ENCODE data around the gene RIPOR2. TPM values are rescaled to one million over a fixed set of nuclear protein-coding genes. Genes with fewer than 3 reads are reported as not detected.

Gene RIPOR2
- total RNA-seq = 10 to 100 TPM in 1 of 4 donors, 1 to 10 TPM in 3; 1.2 to 16.7 (median 5.2) TPM

GRCh38 chr6:24935366-24936152, at the start of gene RIPOR2:
RIPOR2 (minus strand) TSS chr6:24935960; CDS start chr6:24935898, 62 bp downstream.
- H3K4me3 ChIP-seq = peak within 1 kb of the TSS in 1 of 4 donors; percentile 29
- TF ChIP-seq POLR2A (IDR thresholded peaks at IDR 0.05) = no peak
- TF ChIP-seq POLR2AphosphoS5 (IDR thresholded peaks at IDR 0.05) = no peak
- no peak for TF ChIP-seq EP300 (IDR thresholded peaks at IDR 0.05; ENCODE audit: low read depth)
- TF ChIP-seq, protein P1, sequence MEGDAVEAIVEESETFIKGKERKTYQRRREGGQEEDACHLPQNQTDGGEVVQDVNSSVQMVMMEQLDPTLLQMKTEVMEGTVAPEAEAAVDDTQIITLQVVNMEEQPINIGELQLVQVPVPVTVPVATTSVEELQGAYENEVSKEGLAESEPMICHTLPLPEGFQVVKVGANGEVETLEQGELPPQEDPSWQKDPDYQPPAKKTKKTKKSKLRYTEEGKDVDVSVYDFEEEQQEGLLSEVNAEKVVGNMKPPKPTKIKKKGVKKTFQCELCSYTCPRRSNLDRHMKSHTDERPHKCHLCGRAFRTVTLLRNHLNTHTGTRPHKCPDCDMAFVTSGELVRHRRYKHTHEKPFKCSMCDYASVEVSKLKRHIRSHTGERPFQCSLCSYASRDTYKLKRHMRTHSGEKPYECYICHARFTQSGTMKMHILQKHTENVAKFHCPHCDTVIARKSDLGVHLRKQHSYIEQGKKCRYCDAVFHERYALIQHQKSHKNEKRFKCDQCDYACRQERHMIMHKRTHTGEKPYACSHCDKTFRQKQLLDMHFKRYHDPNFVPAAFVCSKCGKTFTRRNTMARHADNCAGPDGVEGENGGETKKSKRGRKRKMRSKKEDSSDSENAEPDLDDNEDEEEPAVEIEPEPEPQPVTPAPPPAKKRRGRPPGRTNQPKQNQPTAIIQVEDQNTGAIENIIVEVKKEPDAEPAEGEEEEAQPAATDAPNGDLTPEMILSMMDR (IDR thresholded peaks at IDR 0.05) = no peak
- H3K27me3 ChIP-seq = no peaks in the 10 kb centered on the region
- H3K4me1 ChIP-seq = peaks cover 3 to 15% (median 6%) of the 10 kb centered on the region in 4 donors
- intact Hi-C loops (cut with DNase I; ENCODE audit: low total_unique reads) (no loop called here), in situ Hi-C loops (cut with MboI; ENCODE audit: low pct_ligation_motif_present in 1 of 4, low pct_unique_long_range_greater_than_20kb in 1 of 4, low sequenced_read_pairs in 3 of 4) (no loop called here)
- WGBS, 2 donors (ENCODE audit: low coverage in 1 of 2) = 61 to 77% methylated on average over 2 to 10 of the region's 10 CpGs
- peak; percentile 47 for DNase-seq
- peak within 1 kb of the TSS in 2 of 4 donors; percentile 13 to 39 for H3K27ac ChIP-seq
- no peaks in the 10 kb centered on the region for H3K9me3 ChIP-seq
- H3K36me3 ChIP-seq = no peaks in the 10 kb centered on the region

DNA sequence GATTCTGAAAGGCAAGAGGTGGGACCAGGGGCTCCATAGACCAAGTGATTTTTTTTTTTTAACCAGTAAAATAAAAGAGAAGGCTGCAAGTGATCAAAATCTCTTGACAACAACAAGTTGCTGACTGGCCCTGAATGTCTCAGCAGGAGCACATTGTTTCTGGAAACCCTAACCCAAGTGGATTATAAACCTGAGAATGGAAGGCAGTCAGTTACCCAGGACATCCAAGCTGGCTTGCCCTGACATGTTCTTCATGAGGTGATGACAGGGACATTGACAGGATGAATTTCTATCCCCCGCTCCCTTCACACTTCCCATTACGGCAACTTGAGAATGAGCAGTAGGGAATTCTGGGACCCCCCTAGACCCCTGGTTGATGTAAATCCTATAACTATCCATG, 49.6 kb upstream of the RIPOR2 start:
- Histone ChIP-seq H3K4me1 (no peaks in the 10 kb centered on the region), H3K27me3 (no peaks in the 10 kb centered on the region), H3K4me3 (no peak overlapping the region), H3K27ac (no peak overlapping the region), H3K9me3 (peaks cover 0 to 4% of the 10 kb centered on the region in 2 donors), H3K36me3 (no peaks in the 10 kb centered on the region)
- intact Hi-C loops (cut with DNase I; ENCODE audit: low total_unique reads) (no loop called here), in situ Hi-C loops (cut with MboI; ENCODE audit: low pct_ligation_motif_present in 1 of 4, low pct_unique_long_range_greater_than_20kb in 1 of 4, low sequenced_read_pairs in 3 of 4) (no loop called here)
- DNase-seq = no peak
- WGBS, 2 donors (ENCODE audit: low coverage in 1 of 2) = 97% methylated on average over 2 of the region's 2 CpGs; no CpG with 5 or more reads in 1 of the 2 donors
- TF ChIP-seq POLR2A (IDR thresholded peaks at IDR 0.05) = no peak
- no peak for TF ChIP-seq POLR2AphosphoS5 (IDR thresholded peaks at IDR 0.05)
- TF ChIP-seq, protein P1 (IDR thresholded peaks at IDR 0.05) = no peak
- TF ChIP-seq EP300 (IDR thresholded peaks at IDR 0.05; ENCODE audit: low read depth) = no peak

DNA sequence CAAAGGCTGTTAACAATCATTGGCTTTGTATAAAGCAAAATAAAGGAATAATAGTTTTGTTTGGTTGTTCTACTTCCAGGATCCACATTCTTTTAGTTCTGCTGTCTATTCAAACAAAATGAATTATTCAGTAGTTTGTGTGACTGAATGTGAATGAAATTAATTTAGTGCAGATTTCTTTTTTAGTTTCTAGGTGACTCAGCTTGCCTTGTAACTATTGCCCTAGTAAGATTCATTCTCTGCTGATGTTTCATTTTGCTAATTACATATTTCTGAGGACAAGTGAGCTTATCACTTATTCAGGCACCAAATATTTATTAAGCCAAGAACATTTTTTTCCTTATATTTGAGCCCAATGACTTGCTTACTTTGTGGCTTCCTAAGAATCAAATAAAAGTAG, 46.5 kb upstream of the RIPOR2 start:
- H3K4me1 ChIP-seq = no peaks in the 10 kb centered on the region
- in situ Hi-C loops (cut with MboI; ENCODE audit: low pct_ligation_motif_present in 1 of 4, low pct_unique_long_range_greater_than_20kb in 1 of 4, low sequenced_read_pairs in 3 of 4) (no loop called here), intact Hi-C loops (cut with DNase I; ENCODE audit: low total_unique reads) (no loop called here)
- TF ChIP-seq EP300 (IDR thresholded peaks at IDR 0.05; ENCODE audit: low read depth) (no peak), POLR2AphosphoS5 (IDR thresholded peaks at IDR 0.05) (no peak)
- no peak for DNase-seq
- no peaks in the 10 kb centered on the region for H3K27me3 ChIP-seq
- no peak overlapping the region for H3K4me3 ChIP-seq
- H3K36me3 ChIP-seq = no peaks in the 10 kb centered on the region
- H3K27ac ChIP-seq = no peak overlapping the region
- H3K9me3 ChIP-seq = peaks cover 0 to under 1% of the 10 kb centered on the region in 2 donors

DNA sequence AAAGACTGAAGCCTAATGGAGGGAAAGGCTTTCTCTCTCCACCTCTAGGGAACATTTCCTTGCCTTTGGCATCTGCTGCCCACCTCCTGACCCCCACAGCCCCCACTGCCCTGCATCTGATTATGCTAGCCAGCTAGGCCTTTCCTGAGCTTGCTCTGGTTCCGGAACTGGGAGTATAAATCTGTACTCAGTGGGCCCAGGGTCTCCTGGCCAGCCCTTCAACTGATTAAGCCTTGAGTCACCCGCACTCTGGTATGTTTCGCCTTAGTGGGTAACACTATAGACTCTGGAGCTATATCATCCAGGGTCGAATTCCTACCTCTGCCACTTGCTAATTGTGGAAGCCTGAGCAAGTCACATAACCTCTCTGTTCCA, 45.6 kb upstream of the RIPOR2 start:
- no peak overlapping the region for H3K4me3 ChIP-seq
- no peak overlapping the region for H3K27ac ChIP-seq
- in situ Hi-C loops (cut with MboI; ENCODE audit: low pct_ligation_motif_present in 1 of 4, low pct_unique_long_range_greater_than_20kb in 1 of 4, low sequenced_read_pairs in 3 of 4) = no loop called here
- H3K4me1 ChIP-seq = no peaks in the 10 kb centered on the region
- intact Hi-C loops (cut with DNase I; ENCODE audit: low total_unique reads) = no loop called here
- H3K36me3 ChIP-seq = no peaks in the 10 kb centered on the region
- H3K27me3 ChIP-seq = no peaks in the 10 kb centered on the region
- TF ChIP-seq, protein P1 (IDR thresholded peaks at IDR 0.05) = no peak
- no peak for TF ChIP-seq POLR2A (IDR thresholded peaks at IDR 0.05)
- TF ChIP-seq POLR2AphosphoS5 (IDR thresholded peaks at IDR 0.05) = no peak
- no peak for TF ChIP-seq EP300 (IDR thresholded peaks at IDR 0.05; ENCODE audit: low read depth)
- WGBS, 2 donors (ENCODE audit: low coverage in 1 of 2) = 88 to 91% methylated on average over 3 to 4 of the region's 4 CpGs
- DNase-seq = no peak
- H3K9me3 ChIP-seq = no peaks in the 10 kb centered on the region

All from transverse colon (tissue), 4 donors.